OCI-LY1 (cell line): Measurements from ENCODE around the gene CFAP53.

Experiments used
- H2AFZ ChIP-seq: fragments of 200-600 bp; sonication (generic), shearing (Covaris generic); 2 replicates; pipeline ENCODE4 v1.6.0; 2014; ENCODE audit warnings: antibody characterized with exemption, mild to moderate bottlenecking, low read length
- H3F3A ChIP-seq: fragments of 200-600 bp; sonication (generic), shearing (Covaris generic); 2 replicates; pipeline ENCODE4 v1.6.0; 2014; ENCODE audit warnings: mild to moderate bottlenecking, antibody characterized with exemption, low read length, moderate library complexity; ENCODE audit not compliant: insufficient read depth
- H3K27ac ChIP-seq: fragments of 200-600 bp; sonication (generic); 2 replicates; pipeline ENCODE4 v1.5.1; 2014; ENCODE audit warnings: low read length, mixed run types, mild to moderate bottlenecking, low read depth; ENCODE audit not compliant: poor library complexity, severe bottlenecking
- H3K27me3 ChIP-seq: fragments of 200-600 bp; sonication (generic); 2 replicates; pipeline ENCODE4 v1.6.0; 2014; ENCODE audit warnings: antibody characterized with exemption, mild to moderate bottlenecking, low read length, moderate library complexity; ENCODE audit not compliant: insufficient read depth
- H3K36me3 ChIP-seq: fragments of 200-600 bp; sonication (generic); 2 replicates; pipeline ENCODE4 v1.6.1; 2014; ENCODE audit warnings: mild to moderate bottlenecking, antibody characterized with exemption, low read length, moderate library complexity, mixed read lengths; ENCODE audit not compliant: insufficient read depth
- H3K4me1 ChIP-seq: fragments of 200-600 bp; sonication (generic); 2 replicates; pipeline ENCODE4 v1.5.1; 2014; ENCODE audit warnings: mild to moderate bottlenecking, low read length, moderate library complexity; ENCODE audit not compliant: insufficient read depth, severe bottlenecking
- H3K4me2 ChIP-seq: fragments of 200-600 bp; sonication (generic), shearing (Covaris generic); 2 replicates; pipeline ENCODE4 v1.6.1; 2014; ENCODE audit warnings: low read length
- H3K4me3 ChIP-seq: fragments of 200-600 bp; sonication (generic); 2 replicates; pipeline ENCODE4 v1.5.1; 2014; ENCODE audit warnings: low read length, low read depth, mild to moderate bottlenecking, mixed read lengths; ENCODE audit not compliant: poor library complexity, severe bottlenecking
- H3K79me2 ChIP-seq: fragments of 200-600 bp; shearing (Covaris generic); 2 replicates; pipeline ENCODE4 v1.6.1; 2016; ENCODE audit warnings: mixed run types, low read length, mixed read lengths; ENCODE audit not compliant: insufficient read depth
- H3K9ac ChIP-seq: fragments of 200-600 bp; sonication (generic), shearing (Covaris generic); 2 replicates; pipeline ENCODE4 v1.6.1; 2014; ENCODE audit warnings: mild to moderate bottlenecking, low read length, mixed read lengths
- H3K9me2 ChIP-seq: fragments of 200-600 bp; sonication (generic), shearing (Covaris generic); 2 replicates; pipeline ENCODE4 v1.6.1; 2014; ENCODE audit warnings: low read depth, mild to moderate bottlenecking, low read length, mixed read lengths
- H3K9me3 ChIP-seq: fragments of 200-600 bp; shearing (Covaris generic); 2 replicates; pipeline ENCODE4 v1.6.1; 2014; ENCODE audit warnings: low read length, mixed read lengths
- H4K20me1 ChIP-seq: fragments of 200-600 bp; sonication (generic), shearing (Covaris generic); 2 replicates; pipeline ENCODE4 v1.6.0; 2016; ENCODE audit warnings: mild to moderate bottlenecking, low read length; ENCODE audit not compliant: insufficient read depth
- EZH2 ChIP-seq: fragments of 200-600 bp; sonication (generic), shearing (Covaris generic); IDR thresholded peaks from 2 replicates; pipeline ENCODE4 v1.8.0; 2017; ENCODE audit warnings: borderline replicate concordance, mixed run types, mild to moderate bottlenecking, antibody characterized with exemption, low read length, moderate library complexity, mixed read lengths
- TF ChIP-seq, protein P1 (sequence below): fragments of 200-600 bp; sonication (generic), shearing (Covaris generic); IDR thresholded peaks from 2 replicates; pipeline ENCODE4 v1.5.1; 2017; ENCODE audit warnings: mild to moderate bottlenecking, antibody characterized with exemption, low read length, moderate library complexity, mixed read lengths

CFAP53 gene

GRCh38 chr18:50177294-50177992 lies 88.9 kb downstream of the CFAP53 start:
- no peaks in the 10 kb centered on the region for H3K27me3 ChIP-seq
- H3F3A ChIP-seq = no peaks in the 10 kb centered on the region
- no peaks in the 10 kb centered on the region for H3K36me3 ChIP-seq
- no peak overlapping the region for H3K4me2 ChIP-seq
- TF ChIP-seq, protein P1, sequence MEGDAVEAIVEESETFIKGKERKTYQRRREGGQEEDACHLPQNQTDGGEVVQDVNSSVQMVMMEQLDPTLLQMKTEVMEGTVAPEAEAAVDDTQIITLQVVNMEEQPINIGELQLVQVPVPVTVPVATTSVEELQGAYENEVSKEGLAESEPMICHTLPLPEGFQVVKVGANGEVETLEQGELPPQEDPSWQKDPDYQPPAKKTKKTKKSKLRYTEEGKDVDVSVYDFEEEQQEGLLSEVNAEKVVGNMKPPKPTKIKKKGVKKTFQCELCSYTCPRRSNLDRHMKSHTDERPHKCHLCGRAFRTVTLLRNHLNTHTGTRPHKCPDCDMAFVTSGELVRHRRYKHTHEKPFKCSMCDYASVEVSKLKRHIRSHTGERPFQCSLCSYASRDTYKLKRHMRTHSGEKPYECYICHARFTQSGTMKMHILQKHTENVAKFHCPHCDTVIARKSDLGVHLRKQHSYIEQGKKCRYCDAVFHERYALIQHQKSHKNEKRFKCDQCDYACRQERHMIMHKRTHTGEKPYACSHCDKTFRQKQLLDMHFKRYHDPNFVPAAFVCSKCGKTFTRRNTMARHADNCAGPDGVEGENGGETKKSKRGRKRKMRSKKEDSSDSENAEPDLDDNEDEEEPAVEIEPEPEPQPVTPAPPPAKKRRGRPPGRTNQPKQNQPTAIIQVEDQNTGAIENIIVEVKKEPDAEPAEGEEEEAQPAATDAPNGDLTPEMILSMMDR = no peak
- TF ChIP-seq EZH2 = no peak
- no peaks in the 10 kb centered on the region for H3K9me3 ChIP-seq
- no peaks in the 10 kb centered on the region for H3K79me2 ChIP-seq
- no peaks in the 10 kb centered on the region for H4K20me1 ChIP-seq
- H3K9me2 ChIP-seq = no peaks in the 10 kb centered on the region
- no peak overlapping the region for H2AFZ ChIP-seq
- no peak overlapping the region for H3K27ac ChIP-seq
- no peaks in the 10 kb centered on the region for H3K4me1 ChIP-seq
- H3K4me3 ChIP-seq = no peak overlapping the region
- H3K9ac ChIP-seq = no peak overlapping the region
